KMS-11 (cell line): ENCODE results near the gene NR2E3.

Experiments used
- H2AFZ ChIP-seq: fragments of 200-600 bp; sonication (generic); 2 replicates; pipeline ENCODE4 v1.6.1; 2016; ENCODE audit warnings: antibody characterized with exemption, mixed run types, low read depth
- H3K27ac ChIP-seq: fragments of 200-600 bp; sonication (generic); 2 replicates; pipeline ENCODE4 v1.6.1; 2016; ENCODE audit warnings: mild to moderate bottlenecking, mixed run types
- H3K27me3 ChIP-seq: fragments of 200-600 bp; sonication (generic); 2 replicates; pipeline ENCODE4 v1.6.1; 2017; ENCODE audit warnings: mild to moderate bottlenecking, low read depth, mixed run types, moderate library complexity; ENCODE audit not compliant: insufficient read depth
- H3K36me3 ChIP-seq: fragments of 200-600 bp; sonication (generic); 2 replicates; pipeline ENCODE4 v1.6.1; 2017; ENCODE audit warnings: mild to moderate bottlenecking, mixed run types; ENCODE audit not compliant: insufficient read depth
- H3K4me1 ChIP-seq: fragments of 200-600 bp; sonication (generic); 2 replicates; pipeline ENCODE4 v1.6.1; 2016; ENCODE audit warnings: mild to moderate bottlenecking, low read depth, mixed run types; ENCODE audit not compliant: poor library complexity, severe bottlenecking
- H3K4me2 ChIP-seq: fragments of 200-600 bp; sonication (generic); 2 replicates; pipeline ENCODE4 v1.7.0; 2016; ENCODE audit warnings: mild to moderate bottlenecking, mixed run types
- H3K4me3 ChIP-seq: fragments of 200-600 bp; sonication (generic); IDR thresholded peaks from 2 replicates; pipeline ENCODE4 v1.6.1; 2017; ENCODE audit warnings: low read depth, low read length, mixed read lengths; ENCODE audit not compliant: insufficient read depth
- H3K79me2 ChIP-seq: fragments of 200-600 bp; sonication (generic); 2 replicates; pipeline ENCODE4 v1.6.1; 2016; ENCODE audit warnings: low read depth, mixed run types; ENCODE audit not compliant: insufficient read depth
- H3K9ac ChIP-seq: fragments of 200-600 bp; sonication (generic); 2 replicates; pipeline ENCODE4 v1.6.1; 2016; ENCODE audit warnings: mild to moderate bottlenecking, mixed run types
- H4K20me1 ChIP-seq: fragments of 200-600 bp; sonication (generic); 2 replicates; pipeline ENCODE4 v1.6.1; 2016; ENCODE audit warnings: mild to moderate bottlenecking, mixed run types; ENCODE audit not compliant: insufficient read depth
- TF ChIP-seq, protein P1 (sequence below): fragments of 200-600 bp; sonication (generic); conservative IDR thresholded peaks from 2 replicates; pipeline ENCODE4 v1.6.1; 2017; ENCODE audit warnings: low read depth, mild to moderate bottlenecking, antibody characterized with exemption, low read length, moderate library complexity, mixed read lengths

The NR2E3 gene

DNA sequence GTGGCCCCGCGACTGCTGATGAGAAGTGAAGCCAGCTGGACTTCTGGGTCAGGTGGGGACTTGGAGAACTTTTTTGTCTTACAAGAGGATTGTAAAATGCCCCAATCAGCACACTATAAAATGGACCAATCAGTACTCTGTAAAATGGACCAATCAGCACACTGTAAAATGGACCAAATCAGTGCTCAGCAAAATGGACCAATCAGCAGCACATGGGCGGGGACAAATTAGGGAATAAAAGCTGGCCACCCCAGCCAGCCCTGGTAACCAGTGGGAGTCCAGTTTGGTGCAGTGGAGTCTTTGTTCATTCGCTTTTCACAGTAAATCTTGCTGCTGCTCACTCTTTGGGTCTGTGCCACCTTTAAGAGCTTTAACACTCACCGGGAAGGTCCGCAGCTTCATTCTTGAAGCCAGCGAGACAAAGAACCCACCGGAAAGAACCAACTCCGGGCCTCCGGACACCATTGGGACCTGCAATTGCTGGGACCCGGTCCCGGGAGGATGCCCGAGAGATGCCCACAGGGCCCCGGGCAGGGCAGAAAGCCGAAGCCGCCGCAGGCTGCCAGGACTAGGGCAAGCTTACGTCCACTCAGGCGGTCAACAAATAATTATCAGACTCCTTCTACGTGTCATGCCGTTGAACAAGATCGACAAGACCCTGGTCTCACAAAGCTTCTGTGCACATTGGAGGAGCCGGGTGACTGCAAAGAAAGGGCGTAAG is 8.3 kb upstream of the NR2E3 start:
- Histone ChIP-seq H3K4me2 (no peak overlapping the region), H3K36me3 (no peaks in the 10 kb centered on the region), H3K27me3 (no peaks in the 10 kb centered on the region), H3K27ac (no peak overlapping the region), H2AFZ (no peak overlapping the region), H3K79me2 (no peaks in the 10 kb centered on the region), H4K20me1 (no peaks in the 10 kb centered on the region), H3K4me3 (no peak overlapping the region), H3K4me1 (no peaks in the 10 kb centered on the region), H3K9ac (no peak overlapping the region)
- TF ChIP-seq, protein P1, sequence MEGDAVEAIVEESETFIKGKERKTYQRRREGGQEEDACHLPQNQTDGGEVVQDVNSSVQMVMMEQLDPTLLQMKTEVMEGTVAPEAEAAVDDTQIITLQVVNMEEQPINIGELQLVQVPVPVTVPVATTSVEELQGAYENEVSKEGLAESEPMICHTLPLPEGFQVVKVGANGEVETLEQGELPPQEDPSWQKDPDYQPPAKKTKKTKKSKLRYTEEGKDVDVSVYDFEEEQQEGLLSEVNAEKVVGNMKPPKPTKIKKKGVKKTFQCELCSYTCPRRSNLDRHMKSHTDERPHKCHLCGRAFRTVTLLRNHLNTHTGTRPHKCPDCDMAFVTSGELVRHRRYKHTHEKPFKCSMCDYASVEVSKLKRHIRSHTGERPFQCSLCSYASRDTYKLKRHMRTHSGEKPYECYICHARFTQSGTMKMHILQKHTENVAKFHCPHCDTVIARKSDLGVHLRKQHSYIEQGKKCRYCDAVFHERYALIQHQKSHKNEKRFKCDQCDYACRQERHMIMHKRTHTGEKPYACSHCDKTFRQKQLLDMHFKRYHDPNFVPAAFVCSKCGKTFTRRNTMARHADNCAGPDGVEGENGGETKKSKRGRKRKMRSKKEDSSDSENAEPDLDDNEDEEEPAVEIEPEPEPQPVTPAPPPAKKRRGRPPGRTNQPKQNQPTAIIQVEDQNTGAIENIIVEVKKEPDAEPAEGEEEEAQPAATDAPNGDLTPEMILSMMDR = no peak

DNA sequence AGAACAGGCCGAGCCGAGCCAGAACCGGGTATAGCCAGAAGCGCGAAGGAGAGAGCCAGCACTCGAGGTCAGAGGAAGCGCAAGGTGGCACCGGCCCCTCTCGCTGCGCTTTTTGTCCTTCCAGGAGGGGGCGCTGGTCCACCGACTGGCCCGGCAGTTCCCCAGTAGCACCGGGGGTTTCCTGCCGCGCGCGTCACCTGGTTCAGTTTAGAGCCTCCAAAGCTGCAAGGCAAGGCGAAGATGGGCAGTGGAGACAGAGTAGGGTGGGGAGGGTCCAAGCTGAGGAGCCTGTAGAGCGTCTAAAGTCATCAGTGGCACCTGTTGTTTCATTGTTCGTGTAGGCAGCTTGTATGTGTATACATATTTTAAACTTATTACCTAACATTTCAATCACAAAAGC is 7.6 kb upstream of the NR2E3 start:
- no peaks in the 10 kb centered on the region for H3K27me3 ChIP-seq
- no peak overlapping the region for H3K4me3 ChIP-seq
- H3K4me1 ChIP-seq = no peaks in the 10 kb centered on the region
- H3K36me3 ChIP-seq = no peaks in the 10 kb centered on the region
- no peak overlapping the region for H2AFZ ChIP-seq
- no peaks in the 10 kb centered on the region for H3K79me2 ChIP-seq
- H3K9ac ChIP-seq = no peak overlapping the region
- no peak overlapping the region for H3K27ac ChIP-seq
- TF ChIP-seq, protein P1 = no peak; the same call in 1 of the 2 replicates
- no peaks in the 10 kb centered on the region for H4K20me1 ChIP-seq
- H3K4me2 ChIP-seq = no peak overlapping the region

DNA sequence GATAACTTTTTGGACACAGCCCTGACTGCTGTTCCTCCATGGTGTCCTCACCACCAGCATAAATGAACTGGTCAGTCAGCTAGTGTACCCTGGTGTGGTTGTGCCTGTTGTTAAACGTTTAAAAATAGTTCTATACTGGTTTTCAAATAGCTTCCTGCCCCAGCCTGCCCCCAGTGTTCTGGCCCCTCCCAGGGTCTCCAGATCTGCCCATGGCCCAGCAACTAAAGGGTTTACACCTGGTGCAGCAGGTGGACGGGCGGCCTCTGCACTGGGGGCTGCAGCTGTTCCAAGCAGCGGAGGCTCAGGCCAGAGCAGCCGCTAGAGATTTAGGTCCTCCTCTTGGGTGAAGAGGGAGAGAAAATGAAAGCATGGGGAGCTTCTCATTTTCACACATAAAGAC is 6.1 kb upstream of the NR2E3 start:
- Histone ChIP-seq H3K4me3 (no peak overlapping the region), H4K20me1 (no peaks in the 10 kb centered on the region), H3K36me3 (no peaks in the 10 kb centered on the region), H2AFZ (no peak overlapping the region), H3K79me2 (no peaks in the 10 kb centered on the region), H3K27ac (no peak overlapping the region), H3K27me3 (no peaks in the 10 kb centered on the region), H3K4me2 (no peak overlapping the region), H3K9ac (no peak overlapping the region), H3K4me1 (no peaks in the 10 kb centered on the region)
- TF ChIP-seq, protein P1 = no peak

DNA sequence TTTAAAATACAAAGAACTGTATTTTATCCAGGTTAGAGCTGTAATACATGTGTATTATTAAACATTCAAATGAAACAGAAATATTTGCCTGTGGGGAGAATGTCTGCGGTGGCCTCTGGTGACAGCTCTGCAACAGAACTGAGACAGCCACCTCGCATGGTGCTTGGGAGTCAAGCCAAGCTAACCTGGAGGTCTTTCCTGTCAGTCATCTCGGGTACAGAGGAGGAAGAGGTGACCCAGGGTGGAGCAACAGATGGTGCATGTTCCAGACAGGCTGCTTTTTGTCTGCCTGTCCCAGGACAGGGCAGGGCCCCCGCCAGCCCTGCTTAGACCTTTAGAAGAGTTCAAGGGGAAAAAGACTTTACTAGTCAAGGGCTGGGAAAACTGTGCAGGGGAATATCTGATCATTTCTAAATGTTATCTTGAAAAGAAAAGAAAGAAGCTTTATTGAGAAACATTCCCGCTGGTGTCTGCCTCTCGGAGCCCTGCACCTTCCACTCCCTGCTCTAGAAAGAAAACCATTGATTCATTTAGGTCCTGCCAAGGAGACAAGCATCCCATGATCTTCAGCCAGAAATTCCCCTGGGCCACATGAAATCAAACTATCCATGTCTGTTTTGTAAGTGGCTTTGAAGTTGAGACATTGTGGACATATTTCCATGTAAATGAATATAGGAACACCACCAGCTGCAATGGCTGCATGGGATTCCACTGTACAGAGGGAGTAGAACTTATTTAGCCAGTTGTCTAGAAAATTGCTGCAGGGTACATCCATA is 5.5 kb upstream of the NR2E3 start:
- H3K27ac ChIP-seq = no peak overlapping the region
- no peaks in the 10 kb centered on the region for H3K79me2 ChIP-seq
- no peaks in the 10 kb centered on the region for H3K27me3 ChIP-seq
- no peaks in the 10 kb centered on the region for H4K20me1 ChIP-seq
- H3K9ac ChIP-seq = no peak overlapping the region
- H2AFZ ChIP-seq = no peak overlapping the region
- TF ChIP-seq, protein P1 = no peak
- no peak overlapping the region for H3K4me2 ChIP-seq
- no peaks in the 10 kb centered on the region for H3K4me1 ChIP-seq
- no peaks in the 10 kb centered on the region for H3K36me3 ChIP-seq
- H3K4me3 ChIP-seq = no peak overlapping the region
